SK-N-SH (cell line): ENCODE data around the gene BTBD2. TPM values are rescaled to one million over a fixed set of nuclear protein-coding genes. Genes with fewer than 3 reads are reported as not detected.

Experiments
- CTCF ChIA-PET: fragments of 300-600, 350-600 bp; formaldehyde crosslinking; extraction: SDS; loops from one replicate; lab custom pipeline; 2021; lab: Yijun Ruan, JAX
- POLR2A ChIA-PET: fragments of 350-600 bp; sonication (Branson Sonifier 250); formaldehyde crosslinking; extraction: SDS; loops from one replicate; lab custom pipeline; 2020; ENCODE audit warnings: antibody characterized with exemption, inconsistent platforms; lab: Yijun Ruan, JAX
- DNase-seq: peaks from one replicate; pipeline ENCODE4 v3.0.0; 2012
- H2AFZ ChIP-seq: fragments of 200-600 bp; sonication (generic); 2 replicates; pipeline ENCODE4 v1.8.1; 2016; ENCODE audit warnings: antibody characterized with exemption, mild to moderate bottlenecking, low read depth
- H3F3A ChIP-seq: fragments of 200-600 bp; sonication (generic); replicated peaks from 2 replicates; pipeline ENCODE3; 2016; ENCODE audit warnings: antibody characterized with exemption, mild to moderate bottlenecking; ENCODE audit not compliant: insufficient read depth
- H3K27ac ChIP-seq, 2 experiments: fragments of 200-500 bp in 1 of 2; fragments of 200-600 bp in 1 of 2; sonication (Bioruptor generic) in 1 of 2; sonication (generic), shearing (Covaris generic) in 1 of 2; 2 replicates each; pipeline versions ENCODE4 v1.5.1 to v1.6.1; 2014 to 2016; ENCODE audit warnings: low read depth in 2 of 2, inconsistent platforms in 1 of 2, low read length in 1 of 2, mild to moderate bottlenecking in 1 of 2, mixed read lengths in 1 of 2
- H3K27me3 ChIP-seq: fragments of 200-600 bp; sonication (generic), shearing (Covaris generic); 2 replicates; pipeline ENCODE4 v1.6.1; 2016; ENCODE audit warnings: mixed run types; ENCODE audit not compliant: insufficient read depth
- H3K36me3 ChIP-seq, 2 experiments: fragments of 200-500 bp in 1 of 2; fragments of 200-600 bp in 1 of 2; sonication (Bioruptor generic) in 1 of 2; sonication (generic) in 1 of 2; replicated peaks in 1 of 2; 2 replicates each; pipeline versions ENCODE3 to v1.5.1; 2014 to 2016; ENCODE audit warnings: low read length in 1 of 2, mild to moderate bottlenecking in 1 of 2; ENCODE audit not compliant: insufficient read depth in 2 of 2, control insufficient read depth in 1 of 2
- H3K4me1 ChIP-seq, 2 experiments: fragments of 200-500 bp in 1 of 2; fragments of 200-600 bp in 1 of 2; sonication (Bioruptor generic) in 1 of 2; sonication (generic), shearing (Covaris generic) in 1 of 2; 2 replicates each; pipeline versions ENCODE4 v1.5.1 to v1.6.1; 2014 to 2016; ENCODE audit warnings: low read depth in 1 of 2, low read length in 1 of 2, mixed run types in 1 of 2; ENCODE audit not compliant: insufficient read depth in 2 of 2, control insufficient read depth in 1 of 2
- H3K4me2 ChIP-seq: fragments of 200-600 bp; sonication (generic), shearing (Covaris generic); 2 replicates; pipeline ENCODE4 v1.6.1; 2017; ENCODE audit warnings: mixed run types
- H3K4me3 ChIP-seq, 2 experiments: fragments of 200-500 bp in 1 of 2; fragments of 200-600 bp in 1 of 2; sonication (Bioruptor generic) in 1 of 2; sonication (generic), shearing (Covaris generic) in 1 of 2; 2 replicates each; pipeline versions ENCODE4 v1.5.1 to v1.8.1; 2014 to 2016; ENCODE audit warnings: low read depth in 2 of 2, inconsistent platforms in 1 of 2, low read length in 1 of 2, mild to moderate bottlenecking in 1 of 2, mixed read lengths in 1 of 2, moderate library complexity in 1 of 2
- H3K79me2 ChIP-seq: fragments of 200-600 bp; sonication (generic); 2 replicates; pipeline ENCODE4 v1.8.1; 2017; ENCODE audit warnings: mild to moderate bottlenecking; ENCODE audit not compliant: insufficient read depth
- H3K9ac ChIP-seq: fragments of 200-600 bp; sonication (generic); 2 replicates; pipeline ENCODE4 v1.6.1; 2017; ENCODE audit warnings: mixed run types
- H3K9me2 ChIP-seq: fragments of 200-600 bp; sonication (generic); 2 replicates; pipeline ENCODE4 v1.6.1; 2017; ENCODE audit warnings: mixed run types
- H3K9me3 ChIP-seq: fragments of 200-600 bp; sonication (generic); 2 replicates; pipeline ENCODE4 v1.6.1; 2017; ENCODE audit warnings: mixed run types, mild to moderate bottlenecking, moderate library complexity
- H4K20me1 ChIP-seq: fragments of 200-600 bp; sonication (generic); 2 replicates; pipeline ENCODE4 v1.6.1; 2017; ENCODE audit warnings: mild to moderate bottlenecking, mixed run types; ENCODE audit not compliant: insufficient read depth
- MXI1 ChIP-seq: IDR thresholded peaks from 2 replicates; pipeline ENCODE4 v1.6.1; 2012; ENCODE audit warnings: mild to moderate bottlenecking, low read depth, low read length, improper control_type of control experiment
- NRF1 ChIP-seq: IDR thresholded peaks from 2 replicates; pipeline ENCODE4 v1.6.1; 2012; ENCODE audit warnings: low read depth, mild to moderate bottlenecking, low read length
- POLR2AphosphoS5 ChIP-seq: IDR thresholded peaks from 2 replicates; pipeline ENCODE4 v1.6.1; 2012; ENCODE audit warnings: low read depth, low read length
- RCOR1 ChIP-seq: fragments of 150-350 bp; IDR thresholded peaks from 2 replicates; pipeline ENCODE4 v1.6.1; 2017; ENCODE audit warnings: antibody characterized with exemption, low read length
- RXRA ChIP-seq: IDR thresholded peaks from 2 replicates; pipeline ENCODE4 v1.4.0; 2012; ENCODE audit warnings: low read depth, mild to moderate bottlenecking, borderline replicate concordance
- SMC3 ChIP-seq: IDR thresholded peaks from 2 replicates; pipeline ENCODE4 v1.6.1; 2012; ENCODE audit warnings: low read depth, low read length, improper control_type of control experiment
- TAF1 ChIP-seq: IDR thresholded peaks from 2 replicates; pipeline ENCODE4 v1.6.1; 2012; ENCODE audit warnings: low read depth, mild to moderate bottlenecking, low read length, moderate library complexity, borderline replicate concordance
- WGBS: methylation state at CpG from one replicate; pipeline ENCODE4 v1.1.6; 2017; ENCODE audit warnings: low lambda C conversion rate; 5-methylcytosine and 5-hydroxymethylcytosine counted together
- polyA plus RNA-seq, 3 experiments: library from polyadenylated mRNA; depleted of rRNA; stranded (reverse); fragments of >200 nt; gene quantifications; 2 replicates each; pipeline ENCODE4 v1.2.3, GENCODE V29; 2012
- TF ChIP-seq, protein P1 (sequence below): IDR thresholded peaks from 2 replicates; pipeline ENCODE4 v1.6.1; 2012; ENCODE audit warnings: mild to moderate bottlenecking, low read depth, low read length, moderate library complexity
- TF ChIP-seq, protein P2 (sequence below): IDR thresholded peaks from 2 replicates; pipeline ENCODE4; 2012
- TF ChIP-seq, protein P3 (sequence below): fragments of 200-600 bp; sonication (generic); IDR thresholded peaks from 2 replicates; pipeline ENCODE4 v1.6.1; 2017; ENCODE audit warnings: antibody characterized with exemption, mild to moderate bottlenecking, moderate library complexity
- TF ChIP-seq, protein P4 (sequence below): IDR thresholded peaks from 2 replicates; pipeline ENCODE4 v1.4.0; 2012; ENCODE audit warnings: low read depth, borderline replicate concordance

BTBD2 gene
- polyA plus RNA-seq, 1 of the 3 experiments (the other 2 are of a cell fraction): 66.8 TPM

- Histone ChIP-seq H3K27me3 (no peaks in the 10 kb centered on the region), H4K20me1 (peaks cover 45% of the 10 kb centered on the region), H3K36me3 (peaks cover 0 to 12% of the 10 kb centered on the region in 2 experiments), H3K79me2 (peaks cover 45% of the 10 kb centered on the region), H3K4me2 (peak within 1 kb of the TSS; percentile 98), H3K9ac (peak within 1 kb of the TSS; percentile 82), H3K27ac (peak within 1 kb of the TSS; percentile 37 to 88; a peak in 3 of 4 replicates), H3F3A (peaks cover 14% of the 10 kb centered on the region), H3K4me1 (peaks cover 29 to 57% of the 10 kb centered on the region in 2 experiments; a peak in 3 of 4 replicates), H3K9me2 (no peaks in the 10 kb centered on the region), H2AFZ (peak within 1 kb of the TSS; percentile 85), H3K4me3 (peak within 1 kb of the TSS; percentile 90 to 94), H3K9me3 (no peaks in the 10 kb centered on the region)
- DNase-seq: peak; percentile 99
- WGBS: 31% methylated on average over 4 of the region's 93 CpGs
- ChIA-PET POLR2A (interaction anchor here (0.6 to 1.8 kb wide), 7 partner anchors 9 to 166 kb away, joined by 3 to 13 read pairs (median 4); partner anchors contain the start of genes ABHD17A and BTBD2), CTCF (interaction anchor here (0.9 to 2.7 kb wide), 6 partner anchors 10 to 31 kb away, joined by 3 to 16 read pairs (median 4); no protein-coding TSS in a partner anchor)
- TF ChIP-seq, protein P1, sequence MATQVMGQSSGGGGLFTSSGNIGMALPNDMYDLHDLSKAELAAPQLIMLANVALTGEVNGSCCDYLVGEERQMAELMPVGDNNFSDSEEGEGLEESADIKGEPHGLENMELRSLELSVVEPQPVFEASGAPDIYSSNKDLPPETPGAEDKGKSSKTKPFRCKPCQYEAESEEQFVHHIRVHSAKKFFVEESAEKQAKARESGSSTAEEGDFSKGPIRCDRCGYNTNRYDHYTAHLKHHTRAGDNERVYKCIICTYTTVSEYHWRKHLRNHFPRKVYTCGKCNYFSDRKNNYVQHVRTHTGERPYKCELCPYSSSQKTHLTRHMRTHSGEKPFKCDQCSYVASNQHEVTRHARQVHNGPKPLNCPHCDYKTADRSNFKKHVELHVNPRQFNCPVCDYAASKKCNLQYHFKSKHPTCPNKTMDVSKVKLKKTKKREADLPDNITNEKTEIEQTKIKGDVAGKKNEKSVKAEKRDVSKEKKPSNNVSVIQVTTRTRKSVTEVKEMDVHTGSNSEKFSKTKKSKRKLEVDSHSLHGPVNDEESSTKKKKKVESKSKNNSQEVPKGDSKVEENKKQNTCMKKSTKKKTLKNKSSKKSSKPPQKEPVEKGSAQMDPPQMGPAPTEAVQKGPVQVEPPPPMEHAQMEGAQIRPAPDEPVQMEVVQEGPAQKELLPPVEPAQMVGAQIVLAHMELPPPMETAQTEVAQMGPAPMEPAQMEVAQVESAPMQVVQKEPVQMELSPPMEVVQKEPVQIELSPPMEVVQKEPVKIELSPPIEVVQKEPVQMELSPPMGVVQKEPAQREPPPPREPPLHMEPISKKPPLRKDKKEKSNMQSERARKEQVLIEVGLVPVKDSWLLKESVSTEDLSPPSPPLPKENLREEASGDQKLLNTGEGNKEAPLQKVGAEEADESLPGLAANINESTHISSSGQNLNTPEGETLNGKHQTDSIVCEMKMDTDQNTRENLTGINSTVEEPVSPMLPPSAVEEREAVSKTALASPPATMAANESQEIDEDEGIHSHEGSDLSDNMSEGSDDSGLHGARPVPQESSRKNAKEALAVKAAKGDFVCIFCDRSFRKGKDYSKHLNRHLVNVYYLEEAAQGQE: 0 out of 2 replicates have a peak, but pooled peaks have one; percentile 36
- no peak for TF ChIP-seq RXRA
- 0 out of 2 replicates have a peak, but pooled peaks have one; percentile 26 for TF ChIP-seq RCOR1
- peak; percentile 15; the same call in 1 of the 2 replicates for TF ChIP-seq SMC3
- peak; percentile 91 for TF ChIP-seq TAF1
- 0 out of 2 replicates have a peak, but pooled peaks have one; percentile 35 for TF ChIP-seq MXI1
- TF ChIP-seq, protein P2, sequence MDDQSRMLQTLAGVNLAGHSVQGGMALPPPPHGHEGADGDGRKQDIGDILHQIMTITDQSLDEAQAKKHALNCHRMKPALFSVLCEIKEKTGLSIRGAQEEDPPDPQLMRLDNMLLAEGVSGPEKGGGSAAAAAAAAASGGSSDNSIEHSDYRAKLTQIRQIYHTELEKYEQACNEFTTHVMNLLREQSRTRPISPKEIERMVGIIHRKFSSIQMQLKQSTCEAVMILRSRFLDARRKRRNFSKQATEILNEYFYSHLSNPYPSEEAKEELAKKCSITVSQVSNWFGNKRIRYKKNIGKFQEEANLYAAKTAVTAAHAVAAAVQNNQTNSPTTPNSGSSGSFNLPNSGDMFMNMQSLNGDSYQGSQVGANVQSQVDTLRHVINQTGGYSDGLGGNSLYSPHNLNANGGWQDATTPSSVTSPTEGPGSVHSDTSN: 0 out of 2 replicates have a peak, but pooled peaks have one; percentile 27
- peak; percentile 99 for TF ChIP-seq POLR2AphosphoS5
- TF ChIP-seq, protein P3, sequence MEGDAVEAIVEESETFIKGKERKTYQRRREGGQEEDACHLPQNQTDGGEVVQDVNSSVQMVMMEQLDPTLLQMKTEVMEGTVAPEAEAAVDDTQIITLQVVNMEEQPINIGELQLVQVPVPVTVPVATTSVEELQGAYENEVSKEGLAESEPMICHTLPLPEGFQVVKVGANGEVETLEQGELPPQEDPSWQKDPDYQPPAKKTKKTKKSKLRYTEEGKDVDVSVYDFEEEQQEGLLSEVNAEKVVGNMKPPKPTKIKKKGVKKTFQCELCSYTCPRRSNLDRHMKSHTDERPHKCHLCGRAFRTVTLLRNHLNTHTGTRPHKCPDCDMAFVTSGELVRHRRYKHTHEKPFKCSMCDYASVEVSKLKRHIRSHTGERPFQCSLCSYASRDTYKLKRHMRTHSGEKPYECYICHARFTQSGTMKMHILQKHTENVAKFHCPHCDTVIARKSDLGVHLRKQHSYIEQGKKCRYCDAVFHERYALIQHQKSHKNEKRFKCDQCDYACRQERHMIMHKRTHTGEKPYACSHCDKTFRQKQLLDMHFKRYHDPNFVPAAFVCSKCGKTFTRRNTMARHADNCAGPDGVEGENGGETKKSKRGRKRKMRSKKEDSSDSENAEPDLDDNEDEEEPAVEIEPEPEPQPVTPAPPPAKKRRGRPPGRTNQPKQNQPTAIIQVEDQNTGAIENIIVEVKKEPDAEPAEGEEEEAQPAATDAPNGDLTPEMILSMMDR: peak; percentile 40
- peak; percentile 97 for TF ChIP-seq NRF1
- TF ChIP-seq, protein P4, sequence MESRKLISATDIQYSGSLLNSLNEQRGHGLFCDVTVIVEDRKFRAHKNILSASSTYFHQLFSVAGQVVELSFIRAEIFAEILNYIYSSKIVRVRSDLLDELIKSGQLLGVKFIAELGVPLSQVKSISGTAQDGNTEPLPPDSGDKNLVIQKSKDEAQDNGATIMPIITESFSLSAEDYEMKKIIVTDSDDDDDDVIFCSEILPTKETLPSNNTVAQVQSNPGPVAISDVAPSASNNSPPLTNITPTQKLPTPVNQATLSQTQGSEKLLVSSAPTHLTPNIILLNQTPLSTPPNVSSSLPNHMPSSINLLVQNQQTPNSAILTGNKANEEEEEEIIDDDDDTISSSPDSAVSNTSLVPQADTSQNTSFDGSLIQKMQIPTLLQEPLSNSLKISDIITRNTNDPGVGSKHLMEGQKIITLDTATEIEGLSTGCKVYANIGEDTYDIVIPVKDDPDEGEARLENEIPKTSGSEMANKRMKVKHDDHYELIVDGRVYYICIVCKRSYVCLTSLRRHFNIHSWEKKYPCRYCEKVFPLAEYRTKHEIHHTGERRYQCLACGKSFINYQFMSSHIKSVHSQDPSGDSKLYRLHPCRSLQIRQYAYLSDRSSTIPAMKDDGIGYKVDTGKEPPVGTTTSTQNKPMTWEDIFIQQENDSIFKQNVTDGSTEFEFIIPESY: no peak
These were observed 35.7 kb upstream of the BTBD2 start, which contains the start of gene MKNK2 for GRCh38 chr19:2050991-2051772. Gene MKNK2, minus strand, starts transcription at chr19:2051244. Its CDS starts 393 bp downstream, at chr19:2050851.
